ENCODE results near the gene SLC50A1. TPM values are rescaled to one million over a fixed set of nuclear protein-coding genes. Genes with fewer than 3 reads are reported as not detected.
A peak's percentile ranks its signal among the peaks of the same experiment; 100 is the strongest.

SLC50A1 gene
- polyA plus RNA-seq (ENCODE audit: insufficient read length): 18.6 TPM

GRCh38 chr1:155135415-155136028, at the start of gene SLC50A1:
Gene SLC50A1 (plus strand): TSS chr1:155135852. CDS start chr1:155135912, 60 bp downstream.
- peak; percentile 78 for DNase-seq (ENCODE audit: low read depth)

- DNase-seq (ENCODE audit: low read depth): no peak
Measured at GRCh38 chr1:155086128-155086741, 49.4 kb upstream of the SLC50A1 start.

- DNase-seq (ENCODE audit: low read depth): no peak
Measured at GRCh38 chr1:155086856-155087535, 48.7 kb upstream of the SLC50A1 start.

GRCh38 chr1:155091071-155092051, 44.3 kb upstream of the SLC50A1 start:
- no peak for DNase-seq (ENCODE audit: low read depth)

GRCh38 chr1:155092131-155092530, 43.5 kb upstream of the SLC50A1 start:
- no peak for DNase-seq (ENCODE audit: low read depth)

- DNase-seq (ENCODE audit: low read depth): no peak
Measured at GRCh38 chr1:155092641-155093040, 43.0 kb upstream of the SLC50A1 start.

- DNase-seq (ENCODE audit: low read depth): no peak
Measured at GRCh38 chr1:155093911-155094621, 41.6 kb upstream of the SLC50A1 start.

- DNase-seq (ENCODE audit: low read depth): no peak
Measured at GRCh38 chr1:155094622-155094948, 41.1 kb upstream of the SLC50A1 start.

GRCh38 chr1:155099331-155099730, 36.3 kb upstream of the SLC50A1 start:
- no peak for DNase-seq (ENCODE audit: low read depth)

- no peak for DNase-seq (ENCODE audit: low read depth)
Measured at GRCh38 chr1:155103325-155103724, 32.3 kb upstream of the SLC50A1 start.

GRCh38 chr1:155104605-155105534, 30.8 kb upstream of the SLC50A1 start:
- DNase-seq (ENCODE audit: low read depth): no peak

- DNase-seq (ENCODE audit: low read depth): no peak
Measured at GRCh38 chr1:155105604-155106011, 30.0 kb upstream of the SLC50A1 start.

GRCh38 chr1:155106862-155107261, 28.8 kb upstream of the SLC50A1 start:
- no peak for DNase-seq (ENCODE audit: low read depth)

- DNase-seq (ENCODE audit: low read depth): no peak
Measured at GRCh38 chr1:155107309-155108264, 28.1 kb upstream of the SLC50A1 start.

GRCh38 chr1:155108296-155108695, 27.4 kb upstream of the SLC50A1 start:
- DNase-seq (ENCODE audit: low read depth): no peak

GRCh38 chr1:155110381-155110780, 25.3 kb upstream of the SLC50A1 start:
- DNase-seq (ENCODE audit: low read depth): no peak

- DNase-seq (ENCODE audit: low read depth): no peak
Measured at GRCh38 chr1:155110826-155111225, 24.8 kb upstream of the SLC50A1 start.

GRCh38 chr1:155113450-155113980, 22.1 kb upstream of the SLC50A1 start:
- no peak for DNase-seq (ENCODE audit: low read depth)
